ENCODE results near the gene TMEM63B.
"Not testable (repeated sequence)": the region's sequence is repeated elsewhere in the genome, so short reads cannot be mapped to it uniquely, and the experiment has no call there.

Gene TMEM63B

DNA sequence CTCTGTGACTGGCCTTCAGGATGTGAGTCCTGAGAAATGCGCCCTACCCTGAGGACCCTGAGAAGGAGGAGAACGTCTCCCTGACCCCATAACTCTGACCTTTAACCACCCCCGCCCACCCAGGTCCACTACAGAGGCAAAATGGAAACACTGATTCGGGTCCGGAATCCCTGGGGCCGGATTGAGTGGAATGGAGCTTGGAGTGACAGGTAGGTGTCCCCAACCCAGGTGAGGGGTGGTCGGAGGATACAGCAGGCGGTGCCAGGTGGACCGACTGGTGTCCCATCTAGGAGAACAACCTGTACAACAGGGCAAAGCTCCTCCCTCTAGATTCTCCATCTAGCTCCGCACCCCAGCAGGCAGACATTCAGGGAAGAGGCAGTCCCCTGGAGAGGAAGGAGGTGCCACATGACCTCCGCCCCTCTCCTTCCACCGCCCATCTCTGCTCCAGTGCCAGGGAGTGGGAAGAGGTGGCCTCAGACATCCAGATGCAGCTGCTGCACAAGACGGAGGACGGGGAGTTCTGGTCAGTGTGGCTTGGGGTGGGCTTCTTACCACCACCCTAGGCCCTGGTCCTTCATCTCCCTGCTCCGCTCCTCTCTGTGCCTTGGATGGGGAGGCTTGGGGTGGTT is 48.9 kb downstream of the TMEM63B start:
- no peak for DNase-seq

GRCh38 chr6:44176762-44177509 is 49.6 kb downstream of the TMEM63B start:
- DNase-seq, result no peak

DNA sequence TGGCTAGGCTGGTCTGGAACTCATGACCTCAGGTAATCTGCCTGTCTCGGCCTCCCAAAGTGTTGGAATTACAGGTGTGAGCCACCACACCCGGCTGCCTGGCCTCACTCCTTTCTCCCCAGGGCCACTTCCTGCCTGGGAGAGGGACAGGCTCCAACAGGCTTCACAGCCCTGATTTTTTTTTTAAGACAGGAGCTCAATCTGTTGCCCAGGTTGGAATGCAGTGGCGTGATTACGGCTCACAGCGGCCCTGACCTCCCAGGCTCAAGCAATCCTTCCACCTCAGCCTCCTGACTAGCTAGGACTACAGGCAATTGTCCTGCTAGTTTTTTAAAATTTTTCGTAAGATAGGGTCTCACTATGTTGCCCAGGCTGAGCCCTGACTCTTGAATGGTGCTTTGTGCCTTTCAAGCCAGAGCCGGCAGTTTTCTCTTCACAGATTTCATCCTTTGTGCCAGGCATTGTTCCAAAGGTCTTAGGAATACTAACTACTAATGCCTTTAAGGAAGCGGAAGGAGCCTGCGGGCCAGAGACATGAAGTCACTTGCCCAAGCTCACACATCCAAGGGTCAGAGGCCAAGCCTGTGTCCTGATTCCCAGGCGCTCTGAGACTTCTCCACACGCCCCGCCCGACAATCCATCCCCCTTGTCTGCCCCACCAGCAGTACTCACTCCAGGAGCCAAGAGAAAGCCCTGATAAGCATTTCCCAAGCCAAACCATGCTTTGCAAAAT is 50.5 kb downstream of the TMEM63B start:
- DNase-seq, result no peak

GRCh38 chr6:44178424-44179071 is 51.2 kb downstream of the TMEM63B start:
- DNase-seq, result no peak

DNA sequence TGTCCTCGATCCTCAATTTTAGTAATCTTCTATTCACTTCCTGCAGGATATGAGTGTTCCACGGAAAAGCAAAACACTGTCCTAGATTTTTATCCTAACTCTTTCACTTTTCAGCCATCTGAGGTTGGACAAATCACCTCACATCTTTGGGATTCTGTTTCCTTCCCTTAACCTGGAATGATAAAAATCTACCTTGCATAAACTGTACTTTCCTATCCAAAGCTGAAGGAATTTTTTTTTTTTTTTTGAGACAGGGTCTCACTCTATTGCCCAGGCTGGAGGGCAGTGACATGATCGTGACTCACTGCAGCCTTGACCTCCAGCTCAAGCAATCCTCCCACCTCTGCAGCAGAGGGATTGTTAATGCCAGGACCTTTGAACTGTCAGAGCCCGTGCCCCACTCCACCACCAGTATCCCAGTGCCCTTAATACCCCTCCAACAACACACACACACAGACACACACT is 51.8 kb downstream of the TMEM63B start:
- DNase-seq, result no peak

GRCh38 chr6:44179648-44180047 is 52.3 kb downstream of the TMEM63B start:
- no peak for DNase-seq

DNA sequence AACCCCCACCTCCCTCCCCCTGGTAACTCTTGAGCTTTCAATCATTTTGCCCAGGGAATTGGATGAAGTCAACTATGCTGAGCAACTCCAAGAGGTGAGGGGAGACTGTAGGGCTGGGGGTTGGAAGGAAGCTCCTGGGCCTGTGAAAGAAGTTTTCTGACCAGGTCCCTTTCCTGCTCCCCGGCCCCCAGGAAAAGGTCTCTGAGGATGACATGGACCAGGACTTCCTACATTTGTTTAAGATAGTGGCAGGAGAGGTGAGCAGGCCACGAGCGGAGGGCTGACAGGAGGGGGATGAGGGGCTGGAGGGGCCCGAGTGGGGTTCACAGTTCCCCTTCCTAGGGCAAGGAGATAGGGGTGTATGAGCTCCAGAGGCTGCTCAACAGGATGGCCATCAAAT is 53.1 kb downstream of the TMEM63B start:
- no peak for DNase-seq

GRCh38 chr6:44180886-44181285 is 53.5 kb downstream of the TMEM63B start:
- DNase-seq, result no peak

DNA sequence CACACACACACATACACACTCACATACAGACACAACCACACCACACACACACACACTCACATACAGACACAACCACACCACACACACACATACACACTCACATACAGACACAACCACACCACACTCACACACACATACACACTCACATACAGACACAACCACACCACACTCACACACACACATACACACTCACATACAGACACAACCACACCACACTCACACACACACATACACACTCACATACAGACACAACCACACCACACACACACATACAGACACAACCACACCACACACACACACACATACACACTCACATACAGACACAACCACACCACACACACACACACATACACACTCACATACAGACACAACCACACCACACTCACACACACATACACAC is 54.4 kb downstream of the TMEM63B start:
- DNase-seq, result not testable (repeated sequence)

- DNase-seq, result no peak
These were observed 55.6 kb downstream of the TMEM63B start for GRCh38 chr6:44182911-44183390.

GRCh38 chr6:44183783-44184182 is 56.4 kb downstream of the TMEM63B start:
- no peak for DNase-seq

- DNase-seq, result not testable (repeated sequence)
These were observed 58.0 kb downstream of the TMEM63B start for GRCh38 chr6:44185356-44185755.

DNA sequence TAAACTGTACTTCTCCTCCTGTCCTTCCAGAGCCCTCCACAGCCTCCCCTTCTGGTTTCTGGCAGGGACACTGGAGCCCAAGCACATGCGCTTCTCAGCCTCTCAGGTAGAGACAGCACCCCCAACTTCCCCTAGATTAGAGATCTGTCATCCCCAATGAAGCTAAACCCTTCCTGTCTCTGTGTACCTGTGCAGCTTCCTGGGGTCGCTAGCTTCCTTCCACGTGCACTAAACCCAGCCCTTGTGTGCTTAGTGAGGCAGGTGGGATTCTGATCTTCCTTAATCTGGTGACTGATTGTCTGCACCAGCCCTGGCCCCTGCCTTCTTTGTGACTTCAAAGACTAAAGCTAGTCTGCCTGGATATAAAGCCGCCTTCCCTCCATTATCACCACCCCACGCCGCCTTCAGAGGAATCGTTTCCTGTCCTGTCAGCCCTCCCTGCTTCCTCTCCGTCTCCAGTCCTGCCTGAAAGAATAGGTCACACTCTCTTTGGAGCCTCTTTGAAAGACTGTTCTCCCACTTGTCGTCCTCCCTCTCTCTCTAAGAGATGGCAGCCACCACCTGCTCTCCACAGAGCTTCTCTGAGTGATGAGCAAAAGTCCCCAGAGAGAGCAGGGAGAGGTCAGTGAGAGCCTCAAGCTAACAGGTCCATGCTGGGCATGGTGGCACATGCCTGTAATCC is 58.7 kb downstream of the TMEM63B start:
- no peak for DNase-seq

GRCh38 chr6:44186635-44187025 is 59.3 kb downstream of the TMEM63B start:
- no peak for DNase-seq

DNA sequence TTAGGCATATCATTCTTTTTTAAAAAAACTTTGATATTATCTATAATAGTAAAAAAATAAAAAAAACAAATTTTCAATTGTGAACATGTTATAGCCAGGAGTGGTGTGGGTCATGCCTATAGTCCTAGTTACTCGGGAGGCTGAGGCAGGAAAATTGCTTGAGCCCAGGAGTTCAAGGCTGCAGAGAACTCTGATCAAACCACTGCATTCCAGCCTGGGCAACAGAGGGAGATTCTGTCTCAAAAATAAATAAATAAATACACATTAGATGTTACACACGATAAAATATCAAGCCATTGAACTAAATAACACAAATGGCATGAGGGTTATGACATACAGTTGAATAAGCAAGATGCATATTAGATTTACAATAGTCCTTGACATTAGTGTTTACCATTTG is 61.5 kb downstream of the TMEM63B start:
- DNase-seq, result no peak

DNA sequence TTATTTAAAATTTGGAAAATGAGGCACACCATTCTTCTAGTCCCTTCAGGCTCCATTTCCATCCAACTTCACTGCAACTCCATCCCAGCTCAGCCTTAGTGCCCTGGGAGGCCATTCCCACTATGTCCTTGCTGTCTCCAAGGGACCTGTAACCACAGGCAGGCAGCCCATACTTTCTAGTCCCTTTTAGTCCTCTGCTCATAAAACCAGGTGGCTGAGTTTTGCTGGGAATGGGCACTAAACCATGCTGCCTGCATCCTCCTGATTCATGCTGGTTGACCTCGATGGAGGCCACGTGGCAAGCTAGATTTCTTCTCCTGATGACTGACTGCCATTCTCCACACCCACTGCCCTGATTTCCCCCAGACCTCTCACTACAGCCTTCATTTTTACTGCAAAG is 61.9 kb downstream of the TMEM63B start:
- no peak for DNase-seq

DNA sequence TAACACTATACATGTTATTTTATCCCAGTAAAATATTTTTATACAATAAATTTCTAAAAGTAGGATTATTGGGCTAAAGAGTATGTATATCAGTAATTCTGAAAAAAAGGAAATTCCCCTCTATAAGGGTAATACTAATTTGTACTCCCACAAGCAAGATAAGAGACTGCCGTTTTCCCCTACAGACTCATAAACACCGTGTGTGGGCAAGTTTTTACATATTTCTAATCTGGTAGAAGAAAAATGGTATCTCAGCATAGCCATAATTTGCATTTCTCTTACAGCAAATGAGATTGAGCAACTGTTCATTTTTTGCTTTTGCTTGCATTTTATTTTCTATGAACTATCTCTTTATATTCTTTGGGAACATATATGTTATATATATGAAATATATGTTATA is 63.4 kb downstream of the TMEM63B start:
- DNase-seq, result no peak

GRCh38 chr6:44192428-44193041 is 65.2 kb downstream of the TMEM63B start:
- DNase-seq, result no peak

GRCh38 chr6:44193307-44193910 is 66.1 kb downstream of the TMEM63B start:
- no peak for DNase-seq

GRCh38 chr6:44194326-44194725 is 67.0 kb downstream of the TMEM63B start:
- DNase-seq, result no peak

DNA sequence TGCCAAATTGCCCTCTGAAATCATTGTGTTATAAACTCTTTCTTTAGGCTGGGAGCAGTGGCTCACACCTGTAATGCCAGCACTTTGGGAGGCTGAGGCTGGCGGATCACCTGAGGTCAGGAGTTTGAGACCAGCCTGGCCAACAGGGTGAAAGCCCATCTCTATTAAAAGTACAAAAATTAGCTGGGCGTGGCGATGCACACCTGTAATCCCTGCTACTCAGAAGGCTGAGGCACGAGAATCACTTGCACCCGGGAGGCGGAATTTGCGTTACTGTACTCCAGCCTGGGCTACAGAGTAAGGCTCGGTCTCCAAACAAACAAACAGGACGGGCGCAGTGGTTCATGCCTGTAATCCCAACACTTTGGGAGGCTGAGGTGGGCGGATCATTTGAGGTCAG is 69.0 kb downstream of the TMEM63B start:
- not testable (repeated sequence) for DNase-seq

DNA sequence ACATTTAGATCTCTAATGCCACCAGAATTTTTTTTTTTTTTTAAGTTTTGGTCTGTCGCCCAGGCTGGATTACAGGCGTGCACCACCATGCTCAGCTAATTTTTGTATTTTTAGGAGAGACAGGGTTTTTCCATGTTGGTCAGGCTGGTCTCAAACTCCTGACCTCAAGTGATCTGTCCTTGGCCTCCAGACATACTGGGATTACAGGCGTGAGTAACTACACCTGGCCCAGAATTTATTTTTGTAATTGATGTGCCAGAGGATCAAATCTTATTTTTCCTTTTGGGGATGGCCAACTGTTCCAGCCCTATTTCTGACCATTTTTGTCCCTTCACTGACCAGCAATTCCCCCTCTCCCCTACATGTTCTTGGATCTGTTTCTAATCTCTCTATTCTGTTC is 71.3 kb downstream of the TMEM63B start:
- no peak for DNase-seq
